ENCODE measurements around the gene MAP3K4.

MAP3K4 gene

DNA sequence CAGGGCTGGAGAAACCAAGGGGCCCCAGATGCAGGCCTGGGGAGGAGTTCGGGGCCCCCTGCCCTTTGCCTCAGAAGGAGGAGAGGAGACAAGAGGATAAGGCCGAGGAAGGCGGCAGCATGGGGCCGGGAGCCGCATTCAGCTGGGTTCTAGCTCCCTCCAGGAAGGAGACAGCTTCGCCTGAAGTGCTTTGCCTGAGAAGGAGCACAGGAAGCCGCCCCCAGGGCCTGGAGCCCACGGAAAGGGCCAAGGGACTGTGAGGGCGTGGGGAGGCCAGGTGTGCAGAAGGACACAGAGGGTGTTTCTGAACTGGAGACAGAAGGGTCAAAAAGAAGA, 160.9 kb downstream of the MAP3K4 start:
- DNase-seq = no peak

DNA sequence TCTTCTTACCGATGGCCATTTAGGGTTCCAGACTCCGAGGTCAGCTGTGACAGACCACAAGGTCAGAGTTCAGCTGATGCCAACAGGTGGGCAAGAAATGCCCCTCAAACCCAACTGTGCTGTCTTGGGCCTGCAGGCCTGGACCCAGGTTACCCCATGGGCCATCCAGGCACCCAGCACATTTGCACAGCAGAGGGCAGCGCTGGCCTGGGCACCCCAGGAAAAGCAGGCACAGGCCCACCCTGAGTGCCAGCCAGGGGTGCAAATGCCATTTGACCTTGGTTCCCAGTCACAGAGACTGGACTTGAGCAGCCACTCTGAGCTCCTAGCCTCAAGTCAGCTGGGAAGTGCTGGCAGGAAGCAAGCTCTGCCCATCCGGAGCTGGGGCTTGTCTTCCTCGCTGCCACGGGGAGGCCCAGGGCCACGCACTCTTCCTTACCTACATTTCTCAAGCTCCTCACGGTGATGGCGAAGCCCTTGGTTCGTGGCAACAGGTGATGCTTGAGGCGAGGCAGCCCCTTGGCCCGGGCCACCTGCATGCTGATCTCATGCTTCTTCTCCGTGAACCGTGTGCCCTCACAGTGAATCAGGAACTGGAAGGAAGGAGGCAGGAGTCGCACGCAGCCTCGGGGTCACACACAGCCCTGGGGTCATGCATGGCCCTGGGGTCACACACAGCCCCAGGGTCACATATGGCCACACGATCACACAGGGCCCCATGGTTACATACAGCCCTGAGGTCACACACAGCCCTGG, 161.5 kb downstream of the MAP3K4 start:
- no peak for DNase-seq

DNA sequence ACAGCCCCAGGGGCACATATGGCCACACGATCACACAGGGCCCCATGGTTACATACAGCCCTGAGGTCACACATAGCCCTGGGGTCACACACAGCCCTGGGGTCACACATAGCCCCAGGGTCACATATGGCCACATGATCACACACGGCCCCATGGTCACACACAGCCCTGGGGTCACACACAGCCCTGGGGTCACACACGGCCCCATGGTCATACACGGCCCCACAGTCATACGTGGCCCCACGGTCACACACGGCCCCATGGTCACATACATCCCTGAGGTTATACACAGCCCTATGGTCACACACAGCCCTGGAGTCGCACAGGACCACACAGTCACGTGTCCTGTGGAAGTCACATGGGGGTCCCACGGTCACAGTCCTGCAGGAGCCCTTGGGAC, 162.2 kb downstream of the MAP3K4 start:
- DNase-seq = no peak

- no peak for DNase-seq
These were observed 163.3 kb downstream of the MAP3K4 start for GRCh38 chr6:161154796-161155335.

DNA sequence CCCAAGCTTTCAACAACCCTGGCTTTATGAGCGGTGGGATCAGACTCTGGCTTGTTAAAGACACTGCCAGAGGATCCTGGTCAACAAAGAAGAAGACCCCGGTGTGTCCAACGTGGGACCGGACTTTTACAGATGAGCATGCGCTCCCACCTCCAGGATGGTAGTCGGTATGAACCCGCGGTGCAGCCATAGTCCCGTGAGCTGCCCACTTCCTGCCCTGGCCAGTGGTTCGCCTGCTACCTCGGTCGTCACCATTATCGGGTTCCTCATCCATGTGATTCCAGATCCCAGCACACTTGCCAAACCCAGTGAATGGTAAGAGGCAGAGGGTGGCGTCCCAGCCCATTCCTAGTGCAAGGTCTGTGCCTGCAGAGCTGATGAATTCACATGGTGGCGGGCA, 169.6 kb downstream of the MAP3K4 start:
- no peak for DNase-seq

- DNase-seq = no peak
These were observed 170.5 kb downstream of the MAP3K4 start for GRCh38 chr6:161161889-161162624.

GRCh38 chr6:161162722-161163121, 171.2 kb downstream of the MAP3K4 start:
- no peak for DNase-seq

- no peak for DNase-seq
These were observed 172.1 kb downstream of the MAP3K4 start for GRCh38 chr6:161163466-161164181.

- no peak for DNase-seq
These were observed 172.6 kb downstream of the MAP3K4 start for GRCh38 chr6:161164182-161164625.

- no peak for DNase-seq
These were observed 174.6 kb downstream of the MAP3K4 start for GRCh38 chr6:161166176-161166575.

GRCh38 chr6:161166677-161167076, 175.1 kb downstream of the MAP3K4 start:
- DNase-seq = no peak
